DND-41 (cell line): ENCODE results near the gene CC2D1B.
A peak's percentile ranks its signal among the peaks of the same experiment; 100 is the strongest.
"Not testable (repeated sequence)": the region's sequence is repeated elsewhere in the genome, so short reads cannot be mapped to it uniquely, and the experiment has no call there.

Experiments
- ATAC-seq: fragments of 200-7000 bp; cut with Tn5 transposase; 3 replicates; pipeline ENCODE4 v1.9.1; 2021; ENCODE audit warnings: low read depth; ENCODE audit not compliant: insufficient read depth
- DNase-seq: peaks from one replicate; pipeline ENCODE4 v3.0.0-alpha.2; 2020
- H2AFZ ChIP-seq: 2 replicates; pipeline ENCODE4 v1.6.0; 2012; ENCODE audit warnings: low read depth, low read length
- H3K27ac ChIP-seq: 2 replicates; pipeline ENCODE4 v1.5.1; 2012; ENCODE audit warnings: low read length, inconsistent platforms
- H3K27me3 ChIP-seq: fragments of 200-600 bp; sonication (generic); 2 replicates; pipeline ENCODE4 v1.6.0; 2012; ENCODE audit warnings: low read length, mild to moderate bottlenecking, inconsistent platforms; ENCODE audit not compliant: insufficient read depth, poor library complexity
- H3K36me3 ChIP-seq: 2 replicates; pipeline ENCODE4 v1.5.1; 2012; ENCODE audit warnings: low read length, inconsistent platforms; ENCODE audit not compliant: insufficient read depth
- H3K4me1 ChIP-seq: 2 replicates; pipeline ENCODE4 v1.5.1; 2012; ENCODE audit warnings: mild to moderate bottlenecking, low read length; ENCODE audit not compliant: insufficient read depth
- H3K4me2 ChIP-seq: 2 replicates; pipeline ENCODE4 v1.6.0; 2012; ENCODE audit warnings: mild to moderate bottlenecking, moderate library complexity, low read length, inconsistent platforms; ENCODE audit not compliant: insufficient read depth
- H3K4me3 ChIP-seq, 2 experiments: fragments of 200-600 bp in 1 of 2; shearing (Covaris generic) in 1 of 2; 2 replicates each; pipeline ENCODE4 v1.5.1; 2012 to 2016; ENCODE audit warnings: inconsistent platforms in 2 of 2, low read length in 2 of 2, mild to moderate bottlenecking in 2 of 2, low read depth in 1 of 2, moderate library complexity in 1 of 2
- H3K79me2 ChIP-seq: 2 replicates; pipeline ENCODE4 v1.6.0; 2012; ENCODE audit warnings: low read length, inconsistent platforms; ENCODE audit not compliant: insufficient read depth
- H3K9ac ChIP-seq: 2 replicates; pipeline ENCODE4 v1.6.0; 2012; ENCODE audit warnings: low read depth, mild to moderate bottlenecking, inconsistent platforms, low read length, moderate library complexity
- H3K9me3 ChIP-seq: 2 replicates; pipeline ENCODE4 v1.5.1; 2012; ENCODE audit warnings: low read length, moderate library complexity, mild to moderate bottlenecking, inconsistent platforms; ENCODE audit not compliant: insufficient read depth, severe bottlenecking
- H4K20me1 ChIP-seq: 2 replicates; pipeline ENCODE4 v1.6.0; 2012; ENCODE audit warnings: low read length; ENCODE audit not compliant: insufficient read depth
- CTCF ChIP-seq: IDR thresholded peaks from 2 replicates; pipeline ENCODE4 v1.5.1; 2012; ENCODE audit warnings: borderline replicate concordance, low read length, moderate library complexity, mild to moderate bottlenecking; ENCODE audit not compliant: poor library complexity, severe bottlenecking; ENCODE audit errors: extremely low read depth
- EZH2 ChIP-seq: IDR thresholded peaks from 3 replicates; pipeline ENCODE4 v1.6.1; 2012; ENCODE audit warnings: borderline replicate concordance, low read depth, mild to moderate bottlenecking, moderate library complexity, low read length, inconsistent platforms; ENCODE audit not compliant: severe bottlenecking

The CC2D1B gene

GRCh38 chr1:52386458-52386857 lies 20.5 kb upstream of the CC2D1B start:
- Histone ChIP-seq H3K4me1 (no peaks in the 10 kb centered on the region), H3K36me3 (peaks cover 91% of the 10 kb centered on the region), H3K79me2 (0 out of 2 replicates have a peak, but pooled peaks cover 6% of the 10 kb centered on the region), H2AFZ (no peak overlapping the region), H3K9ac (no peak overlapping the region), H3K27ac (no peak overlapping the region), H3K27me3 (no peaks in the 10 kb centered on the region), H3K4me3 (no peak overlapping the region), H3K9me3 (no peaks in the 10 kb centered on the region), H4K20me1 (peaks cover 16% of the 10 kb centered on the region; the same call in 1 of the 2 replicates), H3K4me2 (no peak overlapping the region)
- DNase-seq (no peak), ATAC-seq (no peak)
- TF ChIP-seq EZH2, result no peak
- no peak for TF ChIP-seq CTCF

DNA sequence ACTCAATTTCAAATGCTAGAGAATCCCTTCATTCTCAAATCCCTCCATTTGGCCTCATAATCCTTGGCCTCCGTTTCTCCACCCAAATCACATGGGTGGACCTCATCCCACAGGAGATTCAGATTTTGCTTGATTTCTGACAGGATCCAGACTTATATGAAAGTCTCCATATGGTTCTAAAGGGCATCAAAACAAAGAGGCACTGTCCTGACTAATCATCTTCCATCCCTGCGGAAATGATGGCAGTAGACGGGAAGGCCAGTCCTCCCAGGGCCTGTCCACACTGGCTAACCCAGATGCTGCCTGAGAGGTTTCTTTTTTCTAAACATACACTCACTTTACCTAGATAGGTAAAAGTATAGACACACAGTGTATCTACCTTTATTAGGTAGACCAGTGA lies 19.4 kb upstream of the CC2D1B start:
- no peak for ATAC-seq
- H3K27me3 ChIP-seq, result no peaks in the 10 kb centered on the region
- H3K4me3 ChIP-seq, result no peak overlapping the region
- 0 out of 2 replicates have a peak, but pooled peaks cover 6% of the 10 kb centered on the region for H3K79me2 ChIP-seq
- H3K4me2 ChIP-seq, result no peak overlapping the region
- DNase-seq, result no peak
- H3K9ac ChIP-seq, result no peak overlapping the region
- H3K27ac ChIP-seq, result no peak overlapping the region
- H3K4me1 ChIP-seq, result no peaks in the 10 kb centered on the region
- no peak overlapping the region for H2AFZ ChIP-seq
- peaks cover 98% of the 10 kb centered on the region for H3K36me3 ChIP-seq
- TF ChIP-seq EZH2 (no peak), CTCF (no peak)
- peaks cover 16% of the 10 kb centered on the region; the same call in 1 of the 2 replicates for H4K20me1 ChIP-seq
- H3K9me3 ChIP-seq, result no peaks in the 10 kb centered on the region

GRCh38 chr1:52369851-52370250 lies 3.8 kb upstream of the CC2D1B start:
- peaks cover 11% of the 10 kb centered on the region for H3K79me2 ChIP-seq
- not testable (repeated sequence) for H3K9ac ChIP-seq, H3K4me3 ChIP-seq, H3K27me3 ChIP-seq, H2AFZ ChIP-seq, H3K4me2 ChIP-seq, H3K9me3 ChIP-seq, H3K27ac ChIP-seq, ATAC-seq, H4K20me1 ChIP-seq, DNase-seq
- H3K36me3 ChIP-seq, result peaks cover 36% of the 10 kb centered on the region
- peaks cover 34% of the 10 kb centered on the region for H3K4me1 ChIP-seq

GRCh38 chr1:52368383-52369172 lies 2.6 kb upstream of the CC2D1B start:
- peaks cover 23% of the 10 kb centered on the region for H3K79me2 ChIP-seq
- TF ChIP-seq CTCF (peak; percentile 54), EZH2 (no peak)
- 0 out of 2 replicates have a peak, but pooled peaks cover 4% of the 10 kb centered on the region for H4K20me1 ChIP-seq
- H3K27me3 ChIP-seq, result no peaks in the 10 kb centered on the region
- DNase-seq, result peak; percentile 78
- H3K9me3 ChIP-seq, result no peaks in the 10 kb centered on the region
- H3K9ac ChIP-seq, result peak overlapping the region; percentile 46
- H3K4me2 ChIP-seq, result peak overlapping the region; percentile 78
- peaks cover 45% of the 10 kb centered on the region for H3K4me1 ChIP-seq
- peak; percentile 54 for ATAC-seq
- no peak overlapping the region for H3K27ac ChIP-seq
- H2AFZ ChIP-seq, result peak overlapping the region; percentile 75
- peak overlapping the region; percentile 22 to 54; a peak in 3 of 4 replicates for H3K4me3 ChIP-seq
- peaks cover 33% of the 10 kb centered on the region for H3K36me3 ChIP-seq
